Lower lobe of right lung (tissue), 2 donors: ENCODE data around the gene PRM2. TPM values are rescaled to one million over a fixed set of nuclear protein-coding genes. Genes with fewer than 3 reads are reported as not detected.

Source experiments
- ATAC-seq, 2 donors: fragments of 200-7000 bp; cut with Tn5 transposase; one replicate each; pipeline ENCODE4 v1.9.1; 2020 to 2022; ENCODE audit warnings: mild to moderate bottlenecking in 2 of 2, moderate library complexity in 2 of 2
- DNase-seq: peaks from one replicate; pipeline ENCODE4 v3.0.0-alpha.2; 2020
- H3K27ac ChIP-seq: fragments of 200-600 bp; one replicate; pipeline ENCODE4 v1.8.0; 2022
- H3K27me3 ChIP-seq: fragments of 200-600 bp; one replicate; pipeline ENCODE4 v1.8.0; 2022; ENCODE audit warnings: low read depth
- H3K36me3 ChIP-seq: fragments of 200-600 bp; one replicate; pipeline ENCODE4 v1.8.0; 2022; ENCODE audit warnings: mild to moderate bottlenecking
- H3K4me1 ChIP-seq: fragments of 200-600 bp; one replicate; pipeline ENCODE4 v1.8.0; 2022
- H3K4me3 ChIP-seq: fragments of 200-600 bp; one replicate; pipeline ENCODE4 v1.8.0; 2022; ENCODE audit warnings: mild to moderate bottlenecking
- H3K9me3 ChIP-seq: fragments of 200-600 bp; one replicate; pipeline ENCODE4 v1.8.0; 2022
- CTCF ChIP-seq: fragments of 200-600 bp; IDR thresholded peaks from one replicate; pipeline ENCODE4 v1.8.0; 2022; ENCODE audit warnings: antibody characterized with exemption, mild to moderate bottlenecking
- intact Hi-C: fragments of 100-400 bp; cut with DNase I; formaldehyde crosslinking; loops from one replicate; pipeline ENCODE4 v1.11.0; 2022
- total RNA-seq: library from RNA; stranded (reverse); fragmentation: NEBNext Ultra II Directional; extraction: Animal tissue kit (Norgen Biotek cat#: 25700); gene quantifications from one replicate; pipeline ENCODE4 v1.2.1, GENCODE V29; 2021
- donor health status: DM: no; HTN: yes; CAD: no; lungs with severe emphysema.

Gene PRM2
- total RNA-seq, 1 donor from 2014 or later: not detected

DNA sequence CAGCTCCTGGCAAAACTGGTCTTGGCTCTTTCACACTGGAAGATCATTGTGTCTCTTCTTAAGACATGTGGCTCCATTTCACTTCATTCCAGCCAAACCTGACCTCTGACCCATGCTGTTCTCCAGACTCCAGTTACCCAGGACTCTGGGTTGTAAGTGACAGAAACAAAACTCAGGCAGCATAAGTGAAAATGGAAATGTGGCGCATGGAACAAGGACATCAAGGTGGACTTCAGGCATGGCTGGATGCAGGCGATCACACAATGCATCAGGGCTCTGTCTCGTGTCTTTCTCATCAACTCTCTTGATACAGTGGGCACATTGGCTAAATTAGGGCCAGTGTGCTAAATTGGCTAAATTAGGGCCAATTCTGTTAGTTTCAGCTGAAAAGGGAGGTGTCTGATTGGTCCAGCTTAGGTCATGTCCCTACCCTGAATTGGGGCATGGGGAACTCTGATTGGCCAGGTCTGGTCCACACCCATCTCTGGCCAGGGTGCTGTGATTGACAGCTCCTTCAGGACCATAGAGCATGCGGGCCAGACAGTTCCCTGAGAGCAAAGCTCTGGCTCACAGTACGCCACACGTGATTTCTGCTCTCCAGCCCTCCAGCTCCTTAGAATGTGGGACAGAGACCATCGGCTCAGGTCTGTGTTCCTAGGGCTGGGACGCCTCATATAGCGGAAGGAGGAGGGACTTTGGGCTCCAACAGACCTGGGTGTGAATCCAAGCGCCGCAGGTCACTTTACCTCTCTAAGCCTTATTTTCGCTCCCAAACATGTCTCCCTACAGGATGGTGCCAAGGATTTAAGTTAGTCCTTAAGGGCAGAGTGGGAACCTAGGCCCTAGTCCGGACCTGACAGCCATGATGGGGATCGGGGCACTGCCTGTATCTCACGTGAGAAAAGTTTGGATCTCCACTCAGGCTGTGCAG lies 37.7 kb downstream of the PRM2 start:
- no peak overlapping the region for H3K27ac ChIP-seq
- TF ChIP-seq CTCF: no peak
- H3K4me1 ChIP-seq: peaks cover 14% of the 10 kb centered on the region
- DNase-seq (no peak), ATAC-seq (no peak)
- H3K4me3 ChIP-seq: no peak overlapping the region
- H3K9me3 ChIP-seq: no peaks in the 10 kb centered on the region
- H3K27me3 ChIP-seq: no peaks in the 10 kb centered on the region
- intact Hi-C loops: no loop called here
- no peaks in the 10 kb centered on the region for H3K36me3 ChIP-seq

GRCh38 chr16:11236461-11237254 lies 39.6 kb downstream of the PRM2 start:
- H3K4me3 ChIP-seq: no peak overlapping the region
- no peaks in the 10 kb centered on the region for H3K36me3 ChIP-seq
- H3K9me3 ChIP-seq: no peaks in the 10 kb centered on the region
- peaks cover 24% of the 10 kb centered on the region for H3K4me1 ChIP-seq
- no peak overlapping the region for H3K27ac ChIP-seq
- peak; percentile 79 for DNase-seq
- no peak for TF ChIP-seq CTCF
- intact Hi-C loops: no loop called here
- H3K27me3 ChIP-seq: no peaks in the 10 kb centered on the region
- ATAC-seq: peak; percentile 52 to 81

- H3K4me1 ChIP-seq: peaks cover 24% of the 10 kb centered on the region
- no peak overlapping the region for H3K27ac ChIP-seq
- no peak for DNase-seq
- H3K36me3 ChIP-seq: no peaks in the 10 kb centered on the region
- no peaks in the 10 kb centered on the region for H3K27me3 ChIP-seq
- no peak for TF ChIP-seq CTCF
- ATAC-seq: no peak
- no peak overlapping the region for H3K4me3 ChIP-seq
- intact Hi-C loops: no loop called here
- H3K9me3 ChIP-seq: no peaks in the 10 kb centered on the region
Observed at GRCh38 chr16:11235703-11235991, 40.6 kb downstream of the PRM2 start.

- H3K27me3 ChIP-seq: no peaks in the 10 kb centered on the region
- H3K27ac ChIP-seq: no peak overlapping the region
- no peaks in the 10 kb centered on the region for H3K36me3 ChIP-seq
- ATAC-seq (peak; percentile 24 to 31), DNase-seq (peak; percentile 71)
- intact Hi-C loops: no loop called here
- H3K4me1 ChIP-seq: peaks cover 24% of the 10 kb centered on the region
- no peaks in the 10 kb centered on the region for H3K9me3 ChIP-seq
- no peak overlapping the region for H3K4me3 ChIP-seq
- no peak for TF ChIP-seq CTCF
Observed at GRCh38 chr16:11234884-11235702, 41.2 kb downstream of the PRM2 start.

DNA sequence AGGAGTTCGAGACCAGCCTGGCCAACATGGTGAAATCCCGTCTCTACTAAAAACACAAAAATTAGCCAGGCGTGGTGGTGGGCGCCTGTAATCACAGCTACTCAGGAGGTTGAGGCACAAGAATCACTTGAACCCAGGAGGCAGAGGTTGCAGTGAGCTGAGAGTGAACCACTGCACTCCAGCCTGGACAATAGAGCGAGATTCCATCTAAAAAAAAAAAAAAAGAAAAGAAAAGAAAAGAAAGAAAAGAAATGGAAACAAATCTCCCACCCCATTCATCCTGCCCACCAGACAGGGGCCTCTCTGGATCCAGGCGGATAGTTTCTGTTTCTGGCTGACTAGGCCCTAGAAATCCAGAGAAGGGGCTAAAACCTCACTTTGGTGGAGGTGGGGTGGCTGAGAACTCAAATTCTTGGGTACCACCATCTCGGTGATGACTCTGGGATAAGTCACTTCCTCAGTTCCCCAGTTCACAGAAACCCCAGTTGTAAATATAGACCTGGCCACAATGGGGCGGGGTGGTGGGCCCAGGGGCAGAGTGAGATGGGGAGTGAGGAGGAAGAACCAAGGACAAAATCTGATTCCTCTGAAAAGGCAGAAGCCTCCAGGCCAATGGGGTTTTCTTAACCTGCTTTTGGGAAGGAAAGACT lies 42.4 kb downstream of the PRM2 start:
- Histone ChIP-seq H3K27me3 (no peaks in the 10 kb centered on the region), H3K4me3 (no peak overlapping the region), H3K36me3 (no peaks in the 10 kb centered on the region), H3K9me3 (no peaks in the 10 kb centered on the region), H3K4me1 (peaks cover 24% of the 10 kb centered on the region), H3K27ac (peak overlapping the region; percentile 61)
- TF ChIP-seq CTCF: no peak
- intact Hi-C loops: no loop called here
- ATAC-seq (peak in 1 of 2 donors; percentile 34), DNase-seq (no peak)
